Coronary artery (tissue), 2 donors: ENCODE data around the gene ZNF839.

ENCODE experiments used
- DNase-seq: peaks from one replicate; pipeline ENCODE4 v3.0.0-alpha.2; 2017; ENCODE audit warnings: low spot score
- H3K27ac ChIP-seq, 2 donors: fragments of 200-600 bp; sonication (generic); one replicate each; pipeline ENCODE4 v1.5.1; 2016 to 2019
- H3K4me3 ChIP-seq: fragments of 200-600 bp; sonication (generic); 2 replicates; pipeline ENCODE4 v1.5.1; 2016; ENCODE audit warnings: mild to moderate bottlenecking, moderate library complexity
- TF ChIP-seq, protein P1 (sequence below): fragments of 200-600 bp; sonication (generic); IDR thresholded peaks from one replicate; pipeline ENCODE4 v1.5.1; 2019; ENCODE audit warnings: antibody characterized with exemption

ZNF839 gene

DNA sequence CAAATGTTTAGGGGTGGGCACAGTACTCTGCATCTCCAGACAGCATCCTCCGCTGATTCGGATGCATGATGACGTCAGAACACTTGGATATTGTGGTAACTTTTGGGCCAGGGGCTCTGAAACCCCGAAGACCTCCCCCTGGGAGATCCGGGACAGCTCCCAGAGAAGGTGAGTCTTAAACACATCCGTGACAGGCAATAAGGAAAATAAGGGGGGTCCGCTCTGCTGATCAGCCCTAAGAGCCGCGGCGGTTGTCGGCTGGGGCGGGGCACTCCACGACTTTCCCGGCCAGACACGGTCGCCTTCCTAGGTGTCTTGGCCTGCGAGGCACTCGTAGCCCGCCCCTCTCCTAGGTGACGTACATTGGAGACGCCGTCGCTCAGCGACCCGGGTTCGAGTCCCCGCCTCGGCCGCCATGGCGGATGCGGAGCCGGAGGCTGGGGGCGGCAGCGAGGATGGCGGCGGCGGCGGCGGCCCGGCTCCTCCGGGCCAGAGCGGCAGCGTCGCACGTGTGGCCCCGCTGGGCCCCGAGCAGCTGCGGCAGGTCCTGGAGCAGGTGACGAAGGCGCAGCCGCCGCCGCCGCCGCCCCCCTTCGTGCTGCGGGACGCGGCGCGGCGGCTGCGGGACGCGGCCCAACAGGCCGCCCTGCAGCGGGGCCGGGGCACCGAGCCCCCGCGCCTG lies at the start of gene ZNF839:
Gene ZNF839 (plus strand): TSS at position 396 of the 682 bp plus-strand sequence. CDS start 20 bp downstream, at position 416.
- Histone ChIP-seq H3K27ac (peak within 1 kb of the TSS; percentile 94 to 96), H3K4me3 (peak within 1 kb of the TSS; percentile 90)
- TF ChIP-seq, protein P1, sequence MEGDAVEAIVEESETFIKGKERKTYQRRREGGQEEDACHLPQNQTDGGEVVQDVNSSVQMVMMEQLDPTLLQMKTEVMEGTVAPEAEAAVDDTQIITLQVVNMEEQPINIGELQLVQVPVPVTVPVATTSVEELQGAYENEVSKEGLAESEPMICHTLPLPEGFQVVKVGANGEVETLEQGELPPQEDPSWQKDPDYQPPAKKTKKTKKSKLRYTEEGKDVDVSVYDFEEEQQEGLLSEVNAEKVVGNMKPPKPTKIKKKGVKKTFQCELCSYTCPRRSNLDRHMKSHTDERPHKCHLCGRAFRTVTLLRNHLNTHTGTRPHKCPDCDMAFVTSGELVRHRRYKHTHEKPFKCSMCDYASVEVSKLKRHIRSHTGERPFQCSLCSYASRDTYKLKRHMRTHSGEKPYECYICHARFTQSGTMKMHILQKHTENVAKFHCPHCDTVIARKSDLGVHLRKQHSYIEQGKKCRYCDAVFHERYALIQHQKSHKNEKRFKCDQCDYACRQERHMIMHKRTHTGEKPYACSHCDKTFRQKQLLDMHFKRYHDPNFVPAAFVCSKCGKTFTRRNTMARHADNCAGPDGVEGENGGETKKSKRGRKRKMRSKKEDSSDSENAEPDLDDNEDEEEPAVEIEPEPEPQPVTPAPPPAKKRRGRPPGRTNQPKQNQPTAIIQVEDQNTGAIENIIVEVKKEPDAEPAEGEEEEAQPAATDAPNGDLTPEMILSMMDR = no peak
- DNase-seq = peak; percentile 95

DNA sequence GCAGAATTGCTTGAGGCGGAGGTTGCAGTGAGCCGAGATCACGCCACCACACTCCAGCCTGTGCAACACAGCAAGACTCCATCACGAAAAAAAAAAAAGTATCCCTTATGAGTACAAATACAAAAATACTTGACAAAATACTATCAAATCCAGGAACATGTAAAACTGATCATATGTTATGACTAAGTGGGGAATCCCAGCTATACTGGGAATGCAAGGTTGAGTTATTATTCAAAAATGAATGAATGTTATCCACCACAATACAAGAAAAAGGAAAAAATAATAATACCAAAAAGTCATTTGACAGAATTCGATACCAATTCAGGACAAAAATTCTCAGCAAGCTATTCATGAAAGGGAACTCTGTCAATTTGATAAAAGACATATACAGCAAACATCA lies 47.2 kb upstream of the ZNF839 start:
- DNase-seq = no peak
- no peak overlapping the region for H3K27ac ChIP-seq
- H3K4me3 ChIP-seq = no peak overlapping the region
- TF ChIP-seq, protein P1 = no peak

DNA sequence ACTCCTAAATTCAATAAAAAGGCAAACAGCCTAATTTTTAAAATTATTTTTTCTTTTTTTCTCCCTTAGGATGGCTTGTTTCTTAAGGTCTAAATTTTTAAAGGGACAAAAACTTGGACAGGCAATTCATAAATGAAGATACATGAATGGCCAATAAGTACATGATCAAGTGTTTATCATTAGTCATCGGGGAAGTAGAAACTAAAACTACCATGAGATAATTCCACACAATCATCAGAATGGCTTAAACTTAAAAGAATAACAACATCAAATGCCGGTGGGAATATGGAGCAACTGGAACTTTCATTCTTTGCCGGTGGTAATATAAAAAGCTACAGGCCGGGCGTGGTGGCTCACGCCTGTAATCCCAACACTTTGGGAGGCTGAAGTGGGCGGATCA lies 43.7 kb upstream of the ZNF839 start:
- DNase-seq = no peak
- Histone ChIP-seq H3K27ac (no peak overlapping the region), H3K4me3 (no peak overlapping the region)
- TF ChIP-seq, protein P1 = no peak

DNA sequence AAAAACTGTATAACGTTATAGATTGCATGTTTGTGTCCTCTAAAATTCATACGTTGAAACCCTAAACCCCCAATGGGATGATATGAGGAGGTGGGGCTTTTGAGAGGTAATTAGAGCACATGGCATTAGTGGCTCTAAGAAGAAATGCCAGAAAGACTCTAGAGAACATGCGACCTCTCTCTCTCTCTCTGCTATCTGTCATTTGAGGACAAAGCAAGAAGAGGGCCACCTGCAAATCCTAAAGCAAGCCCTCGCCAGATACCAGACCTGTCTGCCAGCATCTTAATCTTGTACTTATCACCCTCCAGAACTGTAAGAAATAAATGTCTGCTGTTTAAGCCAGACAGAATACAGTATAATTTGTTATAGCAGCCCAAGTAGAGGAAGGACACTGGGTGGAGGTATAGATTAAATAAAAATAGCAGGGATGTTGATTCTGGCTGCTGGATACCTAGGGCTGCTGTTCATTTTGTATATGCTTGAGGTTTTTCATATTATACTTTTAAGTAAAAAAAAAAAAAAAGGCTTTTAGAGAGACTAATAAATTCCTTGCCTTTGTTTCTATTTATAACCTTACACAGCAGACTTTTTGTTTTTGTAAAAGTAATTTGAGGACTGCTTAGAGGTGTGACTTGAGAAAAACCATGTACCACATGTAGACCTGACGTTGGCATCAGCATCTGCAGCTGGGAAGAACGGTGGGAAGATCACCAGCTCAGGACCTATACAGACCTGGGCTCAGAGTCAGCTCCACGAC lies 41.5 kb upstream of the ZNF839 start:
- no peak overlapping the region for H3K27ac ChIP-seq
- no peak for DNase-seq
- H3K4me3 ChIP-seq = no peak overlapping the region
- TF ChIP-seq, protein P1 = no peak

DNA sequence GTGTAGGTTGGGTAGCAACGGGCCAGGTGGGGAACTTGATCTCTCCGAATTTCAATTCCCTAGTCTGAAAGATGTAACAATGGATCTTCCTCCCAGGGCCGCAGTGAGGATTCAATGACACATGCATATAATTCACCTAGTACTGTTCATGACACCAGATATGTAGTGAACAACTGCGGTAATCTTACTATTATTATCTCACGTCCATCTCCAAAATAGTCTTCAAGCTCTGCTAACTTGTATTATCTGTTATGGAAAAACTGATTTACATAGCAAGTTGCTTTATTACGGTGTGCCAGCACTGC lies 41.0 kb upstream of the ZNF839 start:
- Histone ChIP-seq H3K4me3 (no peak overlapping the region), H3K27ac (no peak overlapping the region)
- no peak for DNase-seq
- TF ChIP-seq, protein P1 = no peak

DNA sequence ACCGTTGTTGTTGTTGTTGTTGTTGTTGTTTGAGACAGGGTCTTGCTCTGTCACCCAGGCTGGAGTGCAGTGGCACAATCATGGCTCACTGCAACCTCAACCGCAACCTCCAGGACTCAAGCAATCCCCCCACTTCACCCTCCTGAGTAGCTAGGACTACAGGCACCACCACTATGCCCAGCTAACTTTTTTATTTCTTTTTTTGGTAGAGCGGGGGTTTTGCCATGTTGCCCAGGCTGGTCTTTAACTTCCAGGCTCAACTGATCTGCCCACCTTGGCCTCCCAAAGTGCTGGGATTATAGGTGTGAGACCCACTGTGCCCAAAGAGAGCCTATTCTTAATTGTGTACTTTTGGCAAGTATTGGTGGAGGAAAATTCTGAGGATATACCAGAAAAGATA lies 40.3 kb upstream of the ZNF839 start:
- H3K27ac ChIP-seq = no peak overlapping the region

More for the DNA sequence above, 40.3 kb upstream of the ZNF839 start:
- DNase-seq = no peak
- TF ChIP-seq, protein P1 = no peak
- H3K4me3 ChIP-seq = no peak overlapping the region
